HG03521 (cell line): Measurements from ENCODE around the gene MEI1.

Source experiments
- ATAC-seq: cut with Tn5 transposase; IDR thresholded peaks from one replicate; pipeline ENCODE4 v1.9.1; 2021; ENCODE audit warnings: mild to moderate bottlenecking, moderate library complexity; ENCODE audit not compliant: unreplicated experiment

The MEI1 gene

DNA sequence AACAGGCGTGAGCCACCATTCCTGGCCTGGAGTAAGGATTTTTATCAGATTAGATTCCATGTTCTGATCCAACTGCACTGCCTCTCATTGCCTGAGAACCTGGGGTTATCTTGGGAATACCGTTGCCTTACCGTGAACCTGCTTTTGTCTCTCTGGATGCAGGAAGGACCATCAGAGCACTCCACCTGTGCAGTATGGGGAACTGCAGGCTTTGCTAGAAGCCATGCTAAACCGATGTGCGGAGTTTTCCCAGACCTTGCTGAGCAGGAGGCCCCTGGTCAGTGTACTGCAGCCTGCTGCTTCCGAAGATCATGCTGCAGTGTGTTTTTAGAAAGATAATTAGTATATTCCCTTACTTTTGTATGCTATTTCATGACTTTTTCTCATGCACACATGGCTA is 43.6 kb downstream of the MEI1 start:
- ATAC-seq = no peak

DNA sequence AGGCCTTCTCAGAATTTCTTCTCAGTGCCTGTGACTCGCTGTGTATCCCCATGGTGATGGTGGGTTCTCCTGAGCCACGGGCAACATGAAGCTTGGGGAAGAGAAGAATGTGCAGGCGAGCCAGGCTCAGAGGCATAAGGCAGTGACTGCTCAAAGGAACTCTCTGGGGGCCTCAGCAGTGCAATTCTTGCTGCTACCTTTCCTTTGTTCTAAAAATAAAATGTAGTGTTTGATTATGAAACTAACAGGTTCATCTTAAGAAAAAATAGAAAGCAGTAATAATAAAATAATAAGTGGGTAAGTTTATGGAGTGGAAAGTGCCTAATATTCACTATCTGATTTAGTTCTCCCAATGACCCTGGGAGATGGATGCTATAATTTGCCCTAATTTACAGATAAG is 46.7 kb downstream of the MEI1 start:
- no peak for ATAC-seq

DNA sequence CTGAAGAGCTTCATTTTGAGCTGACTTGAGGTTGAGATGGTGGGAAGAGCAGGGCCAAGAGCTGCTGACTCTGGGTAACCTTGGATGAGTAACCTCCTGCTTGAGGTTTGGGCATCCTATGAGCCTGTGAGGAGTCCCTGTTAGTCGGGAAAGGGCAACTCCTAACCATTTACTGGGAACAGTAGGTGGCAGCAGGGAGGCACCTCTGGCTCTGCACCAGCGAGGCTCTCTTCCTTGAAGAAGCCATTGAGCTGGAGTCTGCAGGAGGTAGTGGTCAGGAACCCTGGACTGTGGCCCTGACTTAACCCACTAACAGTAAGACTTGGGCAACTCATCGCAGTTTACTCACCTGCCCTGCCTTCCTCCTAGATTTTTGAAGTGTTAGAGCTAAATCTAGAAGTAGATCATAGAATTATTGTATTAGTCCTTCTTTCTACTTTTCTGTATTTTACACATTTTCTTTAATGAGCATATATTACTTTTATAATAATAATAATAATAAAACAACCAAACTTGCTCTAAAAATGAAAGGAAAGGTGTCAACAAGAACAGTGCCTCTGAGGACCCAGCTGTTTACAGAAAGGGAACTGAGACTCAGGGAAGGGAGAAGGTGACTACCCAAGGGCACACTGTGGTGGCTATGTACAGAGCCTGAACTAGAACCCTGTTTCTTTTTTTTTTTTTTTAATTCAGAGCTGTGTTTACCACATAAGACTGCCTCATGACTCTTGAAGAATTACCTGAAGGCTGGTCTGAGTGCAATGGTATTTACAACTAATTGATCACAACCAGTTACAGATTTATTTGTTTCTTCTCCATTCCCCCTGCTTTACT is 47.5 kb downstream of the MEI1 start:
- peak; percentile 79 for ATAC-seq

DNA sequence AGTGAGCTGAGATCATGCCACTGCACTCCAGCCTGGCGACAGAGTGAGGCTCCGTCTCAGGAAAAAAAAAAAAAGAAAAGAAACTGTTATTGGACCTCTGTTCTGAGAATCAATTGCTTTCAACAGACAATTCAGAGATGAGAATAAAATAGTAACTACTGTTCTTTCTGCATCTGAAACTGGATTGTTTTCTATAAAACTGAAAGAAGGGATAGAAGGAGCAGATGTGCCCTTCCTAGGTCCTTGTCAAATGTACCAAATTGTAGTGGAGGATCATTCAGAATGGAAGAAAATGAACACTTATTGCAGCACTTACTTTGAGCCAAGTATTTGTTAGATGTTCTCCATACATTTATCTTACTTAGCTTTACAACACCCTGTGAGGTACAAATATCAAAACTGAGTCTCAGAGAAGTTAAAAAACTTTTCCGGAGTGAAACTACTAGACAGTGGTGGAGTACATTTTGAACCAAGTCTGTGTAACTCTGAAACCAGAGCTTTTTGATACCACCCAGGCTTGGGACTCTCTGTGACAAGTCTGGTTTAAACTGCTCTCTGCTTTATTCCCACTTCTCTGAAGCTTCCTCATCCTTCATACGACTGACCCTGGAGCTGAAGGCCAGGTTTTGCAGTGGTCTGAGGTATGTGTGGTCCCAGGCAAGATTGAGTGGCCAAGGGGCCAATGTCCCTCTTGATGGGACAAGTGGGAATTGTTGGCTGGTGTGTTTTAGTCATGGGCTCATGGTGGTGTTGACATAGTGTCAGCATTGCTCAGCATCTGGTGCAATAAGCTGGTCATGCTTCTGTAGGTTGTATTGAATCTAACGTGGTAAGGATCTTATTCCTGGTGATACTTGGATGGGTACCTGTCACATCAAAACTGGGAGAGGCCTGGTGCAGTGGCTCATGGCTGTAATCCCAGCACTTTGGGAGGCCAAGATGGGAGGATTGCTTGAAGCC is 53.0 kb downstream of the MEI1 start:
- ATAC-seq = no peak

DNA sequence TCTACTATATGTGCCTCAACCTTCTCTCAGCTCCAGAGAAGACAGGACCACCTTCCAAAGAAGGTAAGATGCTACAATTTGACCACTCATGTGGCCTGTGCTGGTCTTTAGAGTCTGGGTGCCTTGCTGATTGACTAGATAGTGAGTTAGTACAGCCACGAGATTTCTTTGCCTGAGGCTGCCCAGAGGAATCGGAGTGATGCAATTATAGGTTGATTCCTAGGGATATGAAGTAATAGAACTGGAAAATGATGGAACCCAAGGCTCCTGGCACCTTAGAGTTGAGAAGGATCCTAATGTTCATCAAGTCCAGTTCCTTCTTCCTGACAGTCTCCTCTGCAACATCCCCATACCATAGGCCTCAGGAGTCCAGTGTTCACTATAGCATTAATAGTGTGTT is 54.7 kb downstream of the MEI1 start:
- no peak for ATAC-seq

DNA sequence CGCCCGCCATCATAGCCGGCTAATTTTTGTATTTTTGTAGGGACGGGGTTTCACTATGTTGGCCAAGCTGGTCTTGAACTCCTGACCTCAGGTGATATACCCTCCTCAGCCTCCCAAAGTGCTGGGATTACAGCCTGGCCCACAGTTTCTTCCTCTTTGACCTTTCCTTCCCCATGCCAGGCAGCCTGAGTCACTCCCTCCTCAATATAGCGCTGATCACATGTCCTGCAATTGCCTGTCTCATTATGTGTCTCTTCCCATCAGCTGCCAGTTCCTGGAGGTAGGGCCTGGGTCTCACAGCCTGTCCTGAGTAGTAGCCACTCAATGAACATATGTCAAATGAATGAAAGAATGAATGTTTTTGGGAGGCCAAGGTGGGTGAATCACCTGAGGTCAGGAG is 58.2 kb downstream of the MEI1 start:
- no peak for ATAC-seq

DNA sequence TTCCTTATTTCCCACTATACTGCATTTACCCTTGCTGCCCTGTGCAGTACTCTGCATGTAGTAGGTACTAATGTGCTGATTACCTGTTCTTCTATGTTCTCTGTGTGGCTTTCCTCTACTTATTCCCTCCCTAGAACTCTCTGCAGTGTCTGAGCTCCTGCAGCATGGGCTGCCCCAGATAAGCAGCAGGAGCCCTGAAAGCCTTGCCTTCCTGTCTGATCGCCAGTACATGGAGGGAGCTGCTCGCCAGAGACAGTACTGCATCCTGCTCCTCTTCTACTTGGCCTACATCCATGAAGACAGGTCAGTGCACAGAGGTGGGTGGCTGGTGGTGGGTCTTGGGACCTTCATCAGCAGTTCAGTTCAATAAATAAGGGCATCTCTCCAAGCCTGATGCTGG is 58.9 kb downstream of the MEI1 start:
- ATAC-seq = no peak

DNA sequence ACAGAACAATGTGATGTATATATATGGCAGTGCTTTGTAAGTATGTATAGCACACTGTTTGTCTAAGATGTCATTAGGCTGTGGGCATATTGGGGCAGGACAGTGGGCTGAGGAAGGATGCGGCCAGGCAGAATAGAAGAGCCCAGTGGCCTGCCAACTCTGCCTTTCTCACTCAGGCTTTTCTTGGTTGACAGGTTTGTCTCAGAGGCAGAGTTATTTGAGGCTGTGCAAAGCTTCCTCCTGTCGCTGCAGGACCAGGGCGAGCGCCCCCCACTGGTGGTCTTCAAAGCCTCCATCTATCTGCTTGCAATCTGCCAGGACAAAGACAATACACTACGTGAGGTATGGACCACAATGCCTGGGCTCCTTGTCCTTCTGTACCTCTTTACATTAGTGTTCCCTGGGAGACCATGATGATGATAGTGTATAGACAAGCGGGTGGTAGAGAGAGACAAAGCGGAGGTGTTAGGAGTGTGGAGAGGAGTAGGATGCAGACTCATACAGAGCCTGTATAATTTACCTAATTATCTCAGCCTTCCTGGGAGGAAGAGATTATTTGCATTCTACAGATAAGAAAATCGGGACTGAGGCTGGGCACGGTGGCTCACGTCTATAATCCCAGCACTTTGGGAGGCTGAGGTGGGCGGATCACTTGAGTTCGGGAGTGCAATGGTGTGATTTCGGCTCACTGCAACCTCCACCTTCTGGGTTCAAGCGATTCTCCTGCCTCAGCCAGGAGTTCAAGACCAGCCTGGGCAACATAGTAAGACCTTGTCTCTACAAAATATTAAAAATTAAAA is 63.9 kb downstream of the MEI1 start:
- no peak for ATAC-seq

DNA sequence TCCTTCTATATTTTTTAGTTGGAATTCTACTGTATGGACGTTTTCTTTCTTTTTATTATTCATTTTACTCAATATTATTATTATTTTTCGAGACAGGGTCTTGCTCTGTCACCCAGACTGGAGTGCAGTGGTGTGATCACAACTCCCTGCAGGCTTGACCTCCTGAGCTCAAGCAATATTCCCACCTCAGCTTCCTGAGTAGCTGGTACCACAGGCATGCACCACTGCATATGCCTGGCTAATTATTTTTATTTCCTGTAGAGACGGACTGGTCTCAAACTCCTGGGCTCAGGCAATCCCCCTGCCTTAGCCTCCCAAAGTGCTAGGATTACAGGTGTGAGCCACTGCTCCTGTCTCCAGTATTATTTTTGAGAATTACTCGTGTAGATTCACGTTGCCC is 67.2 kb downstream of the MEI1 start:
- no peak for ATAC-seq

DNA sequence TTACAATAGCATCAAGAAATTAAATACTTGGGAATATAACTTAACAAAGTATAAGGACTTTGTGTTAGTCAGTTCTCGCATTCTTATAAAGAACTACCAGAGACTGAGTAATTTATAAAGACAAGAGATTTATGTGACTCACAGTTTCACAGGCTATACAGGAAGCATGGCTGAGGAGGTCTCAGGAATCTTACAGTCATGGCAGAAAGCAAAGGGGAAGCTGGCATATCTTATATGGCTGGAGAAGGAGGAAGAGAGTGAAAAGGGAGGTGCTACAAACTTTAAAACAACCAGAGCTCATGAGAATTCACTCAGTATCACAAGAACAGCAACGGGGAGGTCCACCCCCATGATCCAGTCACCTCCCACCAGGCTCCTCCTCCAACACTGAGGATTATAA is 69.1 kb downstream of the MEI1 start:
- ATAC-seq = no peak

DNA sequence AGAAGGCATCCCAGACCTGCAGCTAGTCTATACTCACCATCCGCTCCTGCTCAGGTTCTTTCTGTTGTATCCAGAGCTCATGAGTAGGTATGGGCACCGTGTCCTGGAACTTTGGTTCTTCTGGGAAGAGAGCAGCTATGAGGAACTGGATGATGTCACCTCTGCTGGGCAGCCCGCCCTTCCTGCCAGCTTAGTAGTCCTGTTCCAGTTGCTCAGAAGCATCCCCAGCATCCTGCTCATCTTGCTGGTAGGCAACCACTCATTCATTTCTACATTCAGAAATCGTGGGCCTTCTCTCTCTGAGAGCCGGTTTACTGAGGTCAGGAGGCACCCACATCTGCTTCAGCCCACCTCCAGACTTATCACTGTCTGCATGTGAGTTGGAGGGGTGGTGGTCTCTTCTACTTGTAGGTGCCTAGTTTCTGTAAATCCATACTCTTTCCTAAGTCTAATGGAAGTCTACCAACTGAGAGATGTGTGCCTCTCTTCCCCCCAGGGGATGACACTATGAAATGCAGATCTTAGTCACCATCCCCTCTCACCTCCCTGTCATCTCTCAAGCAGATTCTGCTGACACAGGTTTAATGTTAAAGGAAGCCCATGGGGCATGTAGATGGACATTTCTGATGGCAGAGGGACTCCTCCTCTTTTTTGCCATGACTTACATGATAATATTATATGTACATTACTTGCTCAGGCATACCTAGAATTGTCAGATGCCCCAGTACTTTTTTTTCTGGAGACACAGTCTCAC is 71.6 kb downstream of the MEI1 start:
- ATAC-seq = no peak

DNA sequence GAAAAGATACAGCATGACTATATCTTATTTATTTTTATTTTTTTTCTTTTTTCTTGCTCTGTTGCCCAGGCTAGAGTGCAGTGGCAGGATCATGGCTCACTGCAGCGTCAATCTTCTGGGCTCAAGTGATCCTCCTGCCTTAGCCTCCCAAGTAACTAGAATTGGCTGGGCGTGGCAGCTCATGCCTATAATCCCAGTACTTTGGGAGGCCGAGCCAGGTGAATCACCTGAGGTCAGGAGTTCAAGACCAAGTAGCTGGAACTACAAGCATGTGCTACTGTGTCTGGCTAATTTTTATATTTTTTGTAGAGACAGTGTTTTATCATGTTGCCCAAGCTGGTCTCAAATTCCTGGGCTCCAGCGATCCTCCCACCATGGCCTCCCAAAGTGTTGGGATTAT is 72.9 kb downstream of the MEI1 start:
- no peak for ATAC-seq

DNA sequence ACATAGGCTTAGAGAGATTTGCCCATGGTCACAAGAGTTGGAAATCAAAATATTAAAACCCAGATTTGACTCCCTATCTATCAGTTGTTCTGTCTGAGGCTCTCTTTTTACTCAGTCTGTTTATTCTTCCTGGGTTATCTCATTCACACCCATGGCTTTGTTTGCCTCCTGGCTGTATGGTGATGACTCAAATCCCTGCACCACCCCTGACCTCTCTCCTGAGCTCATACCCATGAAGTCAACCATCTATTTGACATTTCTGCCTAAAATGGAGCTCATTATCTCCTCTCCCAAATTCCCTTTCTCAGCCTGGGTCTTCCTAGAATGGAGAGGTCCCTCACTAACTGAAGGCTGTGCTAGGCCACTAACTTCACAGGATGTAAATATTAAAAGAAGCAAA is 73.3 kb downstream of the MEI1 start:
- ATAC-seq = no peak

DNA sequence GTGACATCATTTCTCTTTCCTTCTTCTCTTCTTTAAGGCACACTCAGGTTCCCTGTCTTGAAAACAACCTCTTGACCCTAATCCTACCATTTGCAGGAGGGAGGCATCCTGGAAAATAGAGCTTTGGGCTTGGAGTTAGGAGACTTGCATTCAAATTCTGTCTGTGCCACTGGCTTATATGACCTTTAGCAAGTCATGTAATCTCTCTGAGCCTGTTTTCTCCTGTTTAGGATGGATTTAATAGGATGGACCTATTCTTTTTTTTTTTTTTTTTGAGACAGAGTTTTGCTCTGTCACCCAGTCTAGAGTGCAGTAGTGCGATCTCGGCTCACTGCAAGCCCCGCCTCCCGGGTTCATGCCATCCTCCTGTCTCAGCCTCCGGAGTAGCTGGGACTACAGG is 76.0 kb downstream of the MEI1 start:
- ATAC-seq = no peak

DNA sequence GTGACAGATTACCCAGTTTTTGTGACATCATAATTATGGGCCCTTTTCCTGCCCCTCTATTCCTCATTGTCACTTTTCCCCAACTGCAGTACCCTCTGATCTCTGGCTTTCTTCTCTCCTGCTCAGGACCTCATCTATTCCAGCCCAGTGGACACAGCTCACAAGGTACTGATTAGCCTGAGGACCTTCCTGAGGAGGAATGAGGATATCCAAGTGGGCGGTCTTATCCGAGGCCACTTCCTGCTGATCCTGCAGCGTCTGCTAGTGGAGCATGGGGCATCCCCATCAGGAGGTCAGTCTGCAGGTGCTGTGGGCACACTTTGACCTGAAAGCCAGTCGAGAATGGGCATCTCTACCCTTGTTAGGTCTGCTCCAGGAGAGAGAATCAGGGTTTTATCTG is 76.7 kb downstream of the MEI1 start:
- no peak for ATAC-seq

DNA sequence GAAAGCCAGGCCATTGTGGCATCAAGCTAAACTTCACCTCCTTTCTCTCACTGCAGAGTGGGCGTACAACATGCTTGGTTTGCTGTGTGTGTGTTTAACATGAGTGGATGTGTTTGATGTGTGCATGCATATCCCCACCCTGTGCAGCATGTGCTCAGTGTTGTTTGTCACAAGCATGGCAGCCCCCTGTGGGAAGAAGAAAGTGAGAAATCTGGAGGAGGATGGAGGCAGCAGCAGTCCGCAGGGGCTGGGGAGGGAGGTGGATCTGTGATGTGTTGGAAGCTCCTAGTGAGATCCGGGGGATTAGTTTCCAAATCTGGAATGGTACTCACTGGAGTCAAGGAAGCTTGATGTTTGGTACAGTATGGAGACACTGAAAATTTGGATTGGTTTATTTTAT is 77.1 kb downstream of the MEI1 start:
- no peak for ATAC-seq

DNA sequence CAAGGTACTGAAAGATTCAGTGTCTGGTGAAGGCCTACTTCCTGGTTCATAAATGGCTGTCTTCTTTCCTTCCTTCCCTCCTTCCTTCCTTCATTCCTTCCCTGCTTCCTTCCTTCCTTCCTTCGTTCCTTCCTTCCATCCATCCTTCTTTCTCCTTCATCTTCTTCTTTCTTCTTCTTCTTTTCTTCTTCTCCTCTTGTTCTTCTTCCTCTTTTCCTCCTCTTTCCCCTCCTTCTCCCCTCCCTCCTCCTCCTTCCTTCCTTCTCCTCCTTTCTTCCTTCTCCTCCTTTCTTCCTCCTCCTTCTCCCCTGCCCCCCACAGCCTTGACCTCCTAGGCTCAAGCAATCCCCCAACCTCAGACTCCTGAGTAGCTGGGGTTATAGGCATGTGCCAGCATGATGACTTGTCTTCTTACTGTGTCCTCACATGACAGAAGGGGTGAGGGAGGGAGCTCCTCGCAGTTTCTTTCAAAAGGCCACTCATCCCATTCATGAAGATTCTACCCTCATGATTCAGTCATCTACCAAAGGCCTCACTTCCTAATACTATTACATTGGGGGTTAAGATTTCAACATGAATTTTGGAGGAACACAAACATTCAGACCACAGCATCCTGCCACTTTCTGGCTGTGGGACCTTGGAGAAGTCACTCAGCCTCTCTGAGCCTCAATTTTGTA is 78.6 kb downstream of the MEI1 start:
- no peak for ATAC-seq

DNA sequence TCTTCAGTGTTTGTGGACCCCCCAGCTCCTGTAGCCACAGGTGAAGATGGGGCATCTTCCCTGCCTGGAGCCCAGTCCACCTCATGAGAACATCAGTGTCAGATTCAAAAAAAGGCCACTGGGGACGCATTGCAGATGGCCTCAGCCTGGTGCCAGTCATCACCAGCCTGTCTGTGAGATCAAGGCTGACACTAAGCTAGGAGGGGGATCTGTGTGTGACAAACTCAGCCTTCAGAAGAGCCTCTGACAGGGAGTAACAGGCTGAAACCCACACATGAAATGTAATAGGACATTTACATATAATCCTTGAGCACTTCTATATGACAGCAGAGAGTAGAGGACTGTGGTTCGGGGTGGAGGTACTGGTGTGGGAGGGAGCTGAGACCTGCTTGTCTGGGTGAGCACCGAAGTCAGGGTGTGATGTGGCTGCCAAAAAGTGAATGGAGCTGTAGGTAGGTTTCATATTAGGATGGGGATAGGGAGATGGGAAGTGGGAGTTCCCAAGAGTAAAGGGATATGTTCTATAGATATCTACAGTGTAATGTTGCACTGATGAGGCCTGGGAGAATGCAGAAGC is 80.7 kb downstream of the MEI1 start:
- ATAC-seq = no peak

DNA sequence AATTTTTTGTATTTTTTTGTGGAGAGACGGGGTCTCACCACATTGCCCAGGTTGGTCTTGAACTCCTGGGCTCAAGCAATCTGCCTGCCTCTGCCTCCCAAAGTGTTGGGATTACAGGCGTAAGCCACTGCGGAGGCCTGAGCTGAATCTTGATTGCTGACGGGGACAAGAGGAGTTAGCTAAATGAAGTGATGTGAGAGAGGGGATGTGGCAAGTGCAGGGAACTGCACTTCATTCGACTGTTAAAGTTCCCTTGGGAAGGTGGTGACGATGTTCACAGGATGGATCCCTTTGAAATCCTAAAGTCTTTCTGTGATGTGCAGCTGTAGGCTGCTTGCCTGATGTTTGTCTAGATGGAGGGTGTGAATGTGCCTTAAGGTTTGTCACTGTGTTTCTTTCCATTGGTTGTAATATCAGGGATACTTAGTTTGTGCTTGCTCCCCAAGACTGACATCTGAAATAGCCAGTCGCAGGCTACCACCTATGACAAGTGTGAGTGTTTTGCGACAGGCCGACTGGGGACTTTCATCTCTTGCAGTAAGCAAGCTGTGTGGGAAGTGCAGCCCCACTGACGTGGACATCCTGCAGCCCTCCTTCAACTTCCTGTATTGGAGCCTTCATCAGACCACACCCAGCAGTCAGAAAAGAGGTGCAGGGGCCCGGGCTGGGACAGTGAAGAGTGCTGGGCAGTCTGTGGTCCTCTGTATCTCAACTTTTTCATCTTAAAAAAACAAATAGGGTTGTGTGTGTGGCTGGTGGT is 81.6 kb downstream of the MEI1 start:
- peak; percentile 87 for ATAC-seq
